GM23338 (cell line): ENCODE measurements around the gene SULT1C2. TPM values are rescaled to one million over a fixed set of nuclear protein-coding genes. Genes with fewer than 3 reads are reported as not detected.

Experiments used
- ATAC-seq: fragments of 200-7000 bp; cut with Tn5 transposase; 3 replicates; pipeline ENCODE4 v1.9.1; 2020
- DNase-seq: peaks from one replicate; pipeline ENCODE4 v3.0.0-alpha.2; 2015; ENCODE audit warnings: low spot score
- H2AFZ ChIP-seq: fragments of 200-600 bp; sonication (generic); 2 replicates; pipeline ENCODE4 v1.8.0; 2016; ENCODE audit warnings: antibody characterized with exemption, mild to moderate bottlenecking, moderate library complexity
- H3F3A ChIP-seq: fragments of 200-600 bp; sonication (generic); replicated peaks from 2 replicates; pipeline ENCODE4 v1.8.0; 2017; ENCODE audit warnings: antibody characterized with exemption, mixed run types, low read depth
- H3K27ac ChIP-seq: fragments of 200-600 bp; sonication (generic); 2 replicates; pipeline ENCODE4 v1.6.1; 2016; ENCODE audit warnings: low read depth
- H3K27me3 ChIP-seq: fragments of 200-600 bp; sonication (generic); 2 replicates; pipeline ENCODE4 v1.8.0; 2016; ENCODE audit warnings: mild to moderate bottlenecking, mixed run types, moderate library complexity; ENCODE audit not compliant: insufficient read depth
- H3K36me3 ChIP-seq: fragments of 200-600 bp; sonication (generic); 2 replicates; pipeline ENCODE4 v1.8.0; 2016; ENCODE audit warnings: mild to moderate bottlenecking; ENCODE audit not compliant: insufficient read depth
- H3K4me1 ChIP-seq: fragments of 200-600 bp; sonication (generic); 2 replicates; pipeline ENCODE4 v1.8.0; 2016; ENCODE audit warnings: mild to moderate bottlenecking, moderate library complexity; ENCODE audit not compliant: insufficient read depth
- H3K4me2 ChIP-seq: fragments of 200-600 bp; sonication (generic); 2 replicates; pipeline ENCODE4 v1.7.1; 2017; ENCODE audit warnings: mixed run types
- H3K4me3 ChIP-seq: fragments of 200-600 bp; sonication (generic); 2 replicates; pipeline ENCODE4 v1.6.1; 2016; ENCODE audit warnings: mixed run types
- H3K79me2 ChIP-seq: fragments of 200-600 bp; sonication (generic); replicated peaks from 2 replicates; pipeline ENCODE4 v1.8.0; 2017; ENCODE audit warnings: mild to moderate bottlenecking; ENCODE audit not compliant: insufficient read depth
- H3K9me2 ChIP-seq: fragments of 200-600 bp; sonication (generic); 2 replicates; pipeline ENCODE4 v1.8.0; 2017; ENCODE audit not compliant: insufficient read depth
- H4K20me1 ChIP-seq: fragments of 200-600 bp; sonication (generic); replicated peaks from 2 replicates; pipeline ENCODE4 v1.8.0; 2017; ENCODE audit warnings: mild to moderate bottlenecking; ENCODE audit not compliant: insufficient read depth
- H3K27ac Mint-ChIP-seq: 2 replicates; pipeline ENCODE4 v1.8.0; 2020; ENCODE audit warnings: inconsistent platforms, mild to moderate bottlenecking, moderate library complexity, mixed read lengths
- H3K27me3 Mint-ChIP-seq: 3 replicates; pipeline ENCODE4 v1.8.0; 2022; ENCODE audit warnings: low read depth, mild to moderate bottlenecking, moderate library complexity, mixed read lengths, inconsistent platforms; ENCODE audit not compliant: insufficient read depth, poor library complexity
- H3K36me3 Mint-ChIP-seq: 3 replicates; pipeline ENCODE4 v1.8.0; 2021; ENCODE audit warnings: low read depth, mild to moderate bottlenecking, inconsistent platforms, moderate library complexity, mixed read lengths
- H3K4me1 Mint-ChIP-seq: 3 replicates; pipeline ENCODE4 v1.8.0; 2020; ENCODE audit warnings: mild to moderate bottlenecking, inconsistent platforms, mixed read lengths
- H3K4me3 Mint-ChIP-seq: 3 replicates; pipeline ENCODE4 v1.8.0; 2021; ENCODE audit warnings: moderate library complexity, mild to moderate bottlenecking, inconsistent platforms, mixed read lengths
- H3K9me3 Mint-ChIP-seq: 3 replicates; pipeline ENCODE4 v1.8.0; 2020; ENCODE audit warnings: moderate library complexity, mild to moderate bottlenecking, inconsistent platforms, mixed read lengths
- CTCF ChIP-seq, 2 experiments: fragments of 200-600 bp in 1 of 2; sonication (generic) in 1 of 2; conservative IDR thresholded peaks; 2 replicates each; pipeline versions ENCODE4 v1.5.1 to v1.6.1; 2016 to 2017; ENCODE audit warnings: antibody characterized with exemption in 2 of 2, low read depth in 2 of 2, mild to moderate bottlenecking in 2 of 2, moderate library complexity in 1 of 2
- ETS1 ChIP-seq: IDR thresholded peaks from 2 replicates; pipeline ENCODE4 v1.6.1; 2016; ENCODE audit warnings: antibody characterized with exemption
- EZH2 ChIP-seq: fragments of 200-600 bp; sonication (generic); IDR thresholded peaks from one replicate; pipeline ENCODE4 v1.8.0; 2017; ENCODE audit warnings: antibody characterized with exemption, mild to moderate bottlenecking, low read depth; ENCODE audit not compliant: unreplicated experiment
- EZH2phosphoT487 ChIP-seq: fragments of 200-600 bp; sonication (generic); IDR thresholded peaks from one replicate; pipeline ENCODE4 v1.8.1; 2018; ENCODE audit warnings: antibody characterized with exemption; ENCODE audit not compliant: unreplicated experiment
- JUNB ChIP-seq: IDR thresholded peaks from one replicate; pipeline ENCODE4 v1.6.1; 2016; ENCODE audit warnings: antibody characterized with exemption; ENCODE audit not compliant: unreplicated experiment
- REST ChIP-seq: IDR thresholded peaks from one replicate; pipeline ENCODE4 v1.6.1; 2018; ENCODE audit warnings: antibody characterized with exemption; ENCODE audit not compliant: unreplicated experiment
- STAT1 ChIP-seq: IDR thresholded peaks from one replicate; pipeline ENCODE4 v1.6.1; 2016; ENCODE audit warnings: antibody characterized with exemption; ENCODE audit not compliant: unreplicated experiment
- ZNF114 ChIP-seq: fragments of 250-450 bp; sonication (Bioruptor Pico); IDR thresholded peaks from 2 replicates; pipeline ENCODE4 v1.5.0; 2020; ENCODE audit warnings: mild to moderate bottlenecking, moderate library complexity
- ZNF331 ChIP-seq: fragments of 250-450 bp; sonication (Bioruptor Pico); IDR thresholded peaks from 2 replicates; pipeline ENCODE4 v1.5.0; 2020; ENCODE audit warnings: low read depth, mild to moderate bottlenecking, moderate library complexity
- ZNF462 ChIP-seq: fragments of 250-450 bp; sonication (Bioruptor Pico); IDR thresholded peaks from 2 replicates; pipeline ENCODE4 v1.5.0; 2020; ENCODE audit warnings: mild to moderate bottlenecking, moderate library complexity
- polyA plus RNA-seq: library from polyadenylated mRNA; unstranded; fragments of >200 nt; fragmentation: Nextera tagmentation; extraction: Ambion mirVana; gene quantifications from 2 replicates; pipeline ENCODE4 v1.2.1, GENCODE V29; 2016
- total RNA-seq: library from RNA; depleted of rRNA; stranded (reverse); fragments of >200 nt; shearing (Covaris generic); gene quantifications from 2 replicates; pipeline ENCODE4 v1.2.3, GENCODE V29; 2014

SULT1C2 gene
- total and polyA plus RNA-seq, 2 experiments from 2014 or later, result 0.69 to 1.9 TPM

- Histone ChIP-seq H3F3A (no peaks in the 10 kb centered on the region), H3K27me3 (no peaks in the 10 kb centered on the region), H3K9me2 (0 out of 2 replicates have a peak, but pooled peaks cover 9% of the 10 kb centered on the region), H3K4me3 (no peak overlapping the region), H3K27ac (no peak overlapping the region), H3K4me2 (no peak overlapping the region), H3K79me2 (no peaks in the 10 kb centered on the region), H2AFZ (no peak overlapping the region), H4K20me1 (no peaks in the 10 kb centered on the region), H3K36me3 (no peaks in the 10 kb centered on the region), H3K4me1 (no peaks in the 10 kb centered on the region)
- Mint-ChIP-seq H3K27ac (no peak overlapping the region), H3K36me3 (no peaks in the 10 kb centered on the region), H3K4me1 (no peaks in the 10 kb centered on the region), H3K9me3 (no peaks in the 10 kb centered on the region), H3K27me3 (peaks cover 4% of the 10 kb centered on the region), H3K4me3 (no peak overlapping the region)
- DNase-seq, result no peak
- no peak for ATAC-seq
- no peak for TF ChIP-seq JUNB
- TF ChIP-seq ZNF114 (CRISPR knock-in tag), result no peak
- no peak for TF ChIP-seq REST
- TF ChIP-seq ZNF462, result no peak
- TF ChIP-seq ETS1, result no peak
- TF ChIP-seq EZH2phosphoT487, result no peak
- TF ChIP-seq ZNF331 (CRISPR knock-in tag), result no peak
- TF ChIP-seq STAT1, result no peak
- TF ChIP-seq EZH2, result no peak
- no peak for TF ChIP-seq CTCF (conservative IDR thresholded peaks at IDR 0.05; ENCODE audit: low read depth in 2 of 2)
Observed at GRCh38 chr2:108305901-108306300, 17.2 kb downstream of the SULT1C2 start.
